ENCODE measurements around the gene PYDC1. TPM values are rescaled to one million over a fixed set of nuclear protein-coding genes. Genes with fewer than 3 reads are reported as not detected.

The PYDC1 gene
- total RNA-seq, 1 donor = not detected

GRCh38 chr16:31168848-31169247 lies 48.1 kb downstream of the PYDC1 start:
- H3K27me3 ChIP-seq (ENCODE audit: insufficient read depth, low read length) = no peaks in the 10 kb centered on the region
- DNase-seq (ENCODE audit: insufficient read length, low spot score, missing footprints) = no peak
- no peak for TF ChIP-seq CTCF (IDR thresholded peaks at IDR 0.05; ENCODE audit: extremely low read depth, low read depth, low read length)
- no peaks in the 10 kb centered on the region for H3K4me1 ChIP-seq (ENCODE audit: insufficient read depth, low read length)
- no peak overlapping the region for H3K4me2 ChIP-seq (ENCODE audit: insufficient read depth, low read length)
- H3K27ac ChIP-seq (ENCODE audit: low read depth, low read length) = no peak overlapping the region
- no peaks in the 10 kb centered on the region for H3K9me3 ChIP-seq (ENCODE audit: low read depth, low read length)
- H2AFZ ChIP-seq (ENCODE audit: low read length) = no peak overlapping the region
- H3K36me3 ChIP-seq (ENCODE audit: insufficient read depth, low read length) = no peaks in the 10 kb centered on the region
- H3K4me3 ChIP-seq (ENCODE audit: insufficient read depth, low read length) = no peak overlapping the region
- no peaks in the 10 kb centered on the region for H4K20me1 ChIP-seq (ENCODE audit: insufficient read depth, low read length)
- no peaks in the 10 kb centered on the region for H3K79me2 ChIP-seq (ENCODE audit: insufficient read depth, low read length)

- Histone ChIP-seq H3K4me3 (ENCODE audit: insufficient read depth, low read length) (no peak overlapping the region), H2AFZ (ENCODE audit: low read length) (no peak overlapping the region), H3K4me2 (ENCODE audit: insufficient read depth, low read length) (no peak overlapping the region), H3K36me3 (ENCODE audit: insufficient read depth, low read length) (no peaks in the 10 kb centered on the region), H3K4me1 (ENCODE audit: insufficient read depth, low read length) (no peaks in the 10 kb centered on the region), H3K27me3 (ENCODE audit: insufficient read depth, low read length) (peaks cover 6% of the 10 kb centered on the region), H4K20me1 (ENCODE audit: insufficient read depth, low read length) (no peaks in the 10 kb centered on the region), H3K27ac (ENCODE audit: low read depth, low read length) (no peak overlapping the region), H3K79me2 (ENCODE audit: insufficient read depth, low read length) (no peaks in the 10 kb centered on the region), H3K9me3 (ENCODE audit: low read depth, low read length) (no peaks in the 10 kb centered on the region)
- DNase-seq (ENCODE audit: insufficient read length, low spot score, missing footprints) = no peak
- TF ChIP-seq CTCF (IDR thresholded peaks at IDR 0.05; ENCODE audit: extremely low read depth, low read depth, low read length) = no peak
These were observed 49.6 kb downstream of the PYDC1 start for GRCh38 chr16:31167315-31167714.

Small RNA genes within 50 kb of the gene (small RNA-seq; reads per million reads assigned to genes)
- gene NDUFA3P6 = not detected

Other genes with a start within 250 kb of the PYDC1 start
- gene HSD3B7, start 231.9 kb downstream of the PYDC1 start, total RNA-seq = 45.6 and 47.7 TPM in 2 replicates
- gene STX1B, start 206.5 kb downstream of the PYDC1 start, total RNA-seq = 0.72 and 2.9 TPM in 2 replicates
- gene STX4, start 183.6 kb downstream of the PYDC1 start, total RNA-seq = 26.8 and 30.6 TPM in 2 replicates
- gene ZNF668, start 142.9 kb downstream of the PYDC1 start, total RNA-seq = 14.4 and 14.5 TPM in 2 replicates
- 15.6 and 18.5 TPM in 2 replicates for gene ZNF646, start 142.7 kb downstream of the PYDC1 start, total RNA-seq
- gene PRSS53, start 128.2 kb downstream of the PYDC1 start, total RNA-seq = 2.7 and 2.9 TPM in 2 replicates
- 132 and 147 TPM in 2 replicates for gene VKORC1, start 122.3 kb downstream of the PYDC1 start, total RNA-seq
- gene BCKDK, start 108.7 kb downstream of the PYDC1 start, total RNA-seq = 25.9 and 30.0 TPM in 2 replicates
- gene KAT8, start 99.5 kb downstream of the PYDC1 start, total RNA-seq = 31.8 and 35.1 TPM in 2 replicates
- not detected in 2 replicates for gene PRSS8, start 81.4 kb downstream of the PYDC1 start, total RNA-seq
- gene PRSS36, start 67.1 kb downstream of the PYDC1 start, total RNA-seq = 0.29 TPM in 1 of 2 replicates, not detected in the other
- 24.2 and 30.4 TPM in 2 replicates for gene FUS, start 37.0 kb downstream of the PYDC1 start, total RNA-seq
- gene PYCARD, start 14.4 kb downstream of the PYDC1 start, total RNA-seq = 53.9 and 61.5 TPM in 2 replicates
- gene TRIM72, start 3.0 kb downstream of the PYDC1 start, total RNA-seq = not detected in 2 replicates
- 0.36 TPM in 1 of 2 replicates, not detected in the other for gene ITGAM, start 42.8 kb upstream of the PYDC1 start, total RNA-seq
- gene ITGAX, start 138.0 kb upstream of the PYDC1 start, total RNA-seq = under 0.01 and 0.36 TPM in 2 replicates
- not detected in 2 replicates for gene ITGAD, start 176.2 kb upstream of the PYDC1 start, total RNA-seq
- not detected in 2 replicates for gene COX6A2, start 211.2 kb upstream of the PYDC1 start, total RNA-seq
- gene ZNF843, start 225.7 kb upstream of the PYDC1 start, total RNA-seq = 1.1 and 1.2 TPM in 2 replicates
- 10.6 and 12.7 TPM in 2 replicates for gene ARMC5, start 242.4 kb upstream of the PYDC1 start, total RNA-seq

All from osteoblast (primary cell).